Keratinocyte (primary cell): ENCODE data around the gene DCTD. TPM values are rescaled to one million over a fixed set of nuclear protein-coding genes. Genes with fewer than 3 reads are reported as not detected.

Experiments used
- DNase-seq: peaks from one replicate; pipeline ENCODE4 v3.0.0-alpha.2; 2011; ENCODE audit warnings: low read depth, missing footprints, low spot score
- FAIRE-seq: peaks from 2 replicates; lab custom pipeline; 2011; peaks lifted over from hg19 to GRCh38; lab: Jason Lieb, UNC
- H2AFZ ChIP-seq: 2 replicates; pipeline ENCODE4 v1.6.0; 2012; ENCODE audit warnings: low read length, control low read depth, inconsistent platforms; ENCODE audit not compliant: control insufficient read depth
- H3K27ac ChIP-seq: 2 replicates; pipeline ENCODE4 v1.5.1; 2011; ENCODE audit warnings: low read length; ENCODE audit not compliant: control insufficient read depth, insufficient read depth
- H3K27me3 ChIP-seq: 3 replicates; pipeline ENCODE4 v1.6.0; 2011; ENCODE audit warnings: low read length; ENCODE audit not compliant: control insufficient read depth, insufficient read depth; ENCODE audit errors: extremely low read depth
- H3K36me3 ChIP-seq, 2 experiments: 2 replicates in 1 of 2; 3 replicates in 1 of 2; pipeline ENCODE4 v1.5.1; 2011; ENCODE audit warnings: low read length in 2 of 2, mild to moderate bottlenecking in 1 of 2; ENCODE audit not compliant: control insufficient read depth in 2 of 2, insufficient read depth in 2 of 2; ENCODE audit errors: extremely low read depth in 1 of 2
- H3K4me1 ChIP-seq: 3 replicates; pipeline ENCODE4 v1.5.1; 2011; ENCODE audit warnings: low read length; ENCODE audit not compliant: control insufficient read depth, insufficient read depth; ENCODE audit errors: extremely low read depth
- H3K4me2 ChIP-seq: 3 replicates; pipeline ENCODE4 v1.6.0; 2011; ENCODE audit warnings: low read depth, low read length; ENCODE audit not compliant: control insufficient read depth, insufficient read depth; ENCODE audit errors: extremely low read depth
- H3K4me3 ChIP-seq, 3 experiments: fragments of 200-600 bp in 1 of 3; sonication (generic) in 1 of 3; 2 replicates in 2 of 3; 3 replicates in 1 of 3; pipeline ENCODE4 v1.5.1; 2011 to 2016; ENCODE audit warnings: low read length in 3 of 3, mild to moderate bottlenecking in 3 of 3, control low read depth in 2 of 3, inconsistent platforms in 1 of 3, low read depth in 1 of 3, mixed read lengths in 1 of 3, mixed run types in 1 of 3, moderate library complexity in 1 of 3; ENCODE audit not compliant: control insufficient read depth in 2 of 3, insufficient read depth in 2 of 3; ENCODE audit errors: extremely low read depth in 1 of 3
- H3K79me2 ChIP-seq: 2 replicates; pipeline ENCODE4 v1.6.0; 2012; ENCODE audit warnings: low read length; ENCODE audit not compliant: control insufficient read depth, insufficient read depth
- H3K9ac ChIP-seq: 3 replicates; pipeline ENCODE4 v1.6.0; 2011; ENCODE audit warnings: low read length; ENCODE audit not compliant: control insufficient read depth, insufficient read depth; ENCODE audit errors: extremely low read depth
- H3K9me1 ChIP-seq: 3 replicates; pipeline ENCODE4 v1.6.0; 2011; ENCODE audit warnings: low read length; ENCODE audit not compliant: control insufficient read depth, insufficient read depth; ENCODE audit errors: extremely low read depth
- H3K9me3 ChIP-seq: 2 replicates; pipeline ENCODE4 v1.5.1; 2012; ENCODE audit warnings: low read depth, low read length; ENCODE audit not compliant: control insufficient read depth
- H4K20me1 ChIP-seq: 3 replicates; pipeline ENCODE4 v1.6.0; 2011; ENCODE audit warnings: low read length; ENCODE audit not compliant: control insufficient read depth, insufficient read depth; ENCODE audit errors: extremely low read depth
- CTCF ChIP-seq, 3 experiments: IDR thresholded peaks in 1 of 3; conservative IDR thresholded peaks in 1 of 3; optimal IDR thresholded peaks in 1 of 3; 2 replicates in 2 of 3; 3 replicates in 1 of 3; pipeline versions ENCODE3 to v1.5.1; 2011; ENCODE audit warnings: low read length in 3 of 3, mild to moderate bottlenecking in 3 of 3, moderate library complexity in 2 of 3, control low read depth in 1 of 3, inconsistent platforms in 1 of 3; ENCODE audit not compliant: insufficient read depth in 2 of 3; ENCODE audit errors: extremely low read depth in 1 of 3
- EZH2 ChIP-seq: IDR thresholded peaks from one replicate; pipeline ENCODE4 v1.6.1; 2012; ENCODE audit warnings: inconsistent platforms, mild to moderate bottlenecking, low read length, moderate library complexity
- dilution Hi-C: fragments of 300-500 bp; cut with MboI; formaldehyde crosslinking; loops from one replicate; pipeline ENCODE4 v1.7.0; 2020; ENCODE audit warnings: low sequenced_read_pairs; ENCODE audit not compliant: extremely low pct_ligation_motif_present
- polyA plus RNA-seq, 5 experiments: library from polyadenylated mRNA; depleted of rRNA in 3 of 5; stranded (reverse) in 3 of 5; stranded (forward) in 1 of 5; unstranded in 1 of 5; fragments of >200 nt; gene quantifications; 1 replicate in 1 of 5; 2 replicates in 3 of 5; 3 replicates in 1 of 5; pipeline versions ENCODE4 v1.2.1 to v1.2.3, GENCODE V29; 2011 to 2012; ENCODE audit warnings: missing spikeins in 2 of 5, low read depth in 1 of 5, low replicate concordance in 1 of 5

DCTD gene
- polyA plus RNA-seq, 1 donor (not counting 4 experiments of a cell fraction or from before 2014, with no cell fraction given) = 119 TPM

DNA sequence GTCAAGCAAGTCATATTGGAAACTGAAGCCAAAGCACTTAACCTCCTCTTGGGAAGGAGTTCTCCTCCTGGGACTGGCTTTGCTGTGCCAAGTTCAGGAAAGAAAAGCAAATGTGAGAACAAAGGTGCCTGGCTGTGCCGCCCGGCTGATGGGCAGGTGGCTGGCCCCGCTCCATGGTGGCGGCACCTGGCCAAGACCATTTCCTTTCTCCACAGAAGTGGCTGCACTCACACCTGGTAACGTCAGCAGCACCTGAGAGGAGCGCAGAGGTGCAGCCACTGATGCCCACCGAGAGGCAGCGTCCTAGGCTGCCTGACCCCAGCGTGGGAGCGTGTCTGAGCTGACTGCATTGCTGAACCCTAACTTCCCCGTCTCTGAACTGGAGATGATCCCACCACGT lies 54.3 kb downstream of the DCTD start:
- peaks cover 13% of the 10 kb centered on the region for H3K4me1 ChIP-seq
- H3K79me2 ChIP-seq = no peaks in the 10 kb centered on the region
- H4K20me1 ChIP-seq = no peaks in the 10 kb centered on the region
- H3K9me3 ChIP-seq = no peaks in the 10 kb centered on the region
- H3K4me2 ChIP-seq = peak overlapping the region; percentile 82
- no peaks in the 10 kb centered on the region for H3K27me3 ChIP-seq
- H3K36me3 ChIP-seq = no peaks in the 10 kb centered on the region
- H3K27ac ChIP-seq = no peak overlapping the region
- H3K4me3 ChIP-seq = no peak overlapping the region
- no peak overlapping the region for H3K9ac ChIP-seq
- TF ChIP-seq EZH2 = no peak
- no peak for TF ChIP-seq CTCF (optimal IDR thresholded peaks at IDR 0.05 in 1 of 3, IDR thresholded peaks at IDR 0.05 in 1 of 3, conservative IDR thresholded peaks at IDR 0.05 in 1 of 3; ENCODE audit: extremely low read depth in 1 of 3, insufficient read depth in 2 of 3, low read length in 3 of 3)
- peak overlapping the region; percentile 81 for H2AFZ ChIP-seq
- dilution Hi-C loops = no loop called here
- no peak for DNase-seq
- H3K9me1 ChIP-seq = no peaks in the 10 kb centered on the region
- no peak for FAIRE-seq

- no peaks in the 10 kb centered on the region for H3K9me3 ChIP-seq
- peak; percentile 20 to 28 (median 27) for TF ChIP-seq CTCF (optimal IDR thresholded peaks at IDR 0.05 in 1 of 3, IDR thresholded peaks at IDR 0.05 in 1 of 3, conservative IDR thresholded peaks at IDR 0.05 in 1 of 3; ENCODE audit: extremely low read depth in 1 of 3, insufficient read depth in 2 of 3, low read length in 3 of 3)
- TF ChIP-seq EZH2 = no peak
- peaks cover 13% of the 10 kb centered on the region for H3K4me1 ChIP-seq
- no peaks in the 10 kb centered on the region for H3K9me1 ChIP-seq
- H3K36me3 ChIP-seq = no peaks in the 10 kb centered on the region
- dilution Hi-C loops = no loop called here
- no peak overlapping the region for H2AFZ ChIP-seq
- H3K79me2 ChIP-seq = no peaks in the 10 kb centered on the region
- no peak overlapping the region for H3K4me3 ChIP-seq
- H3K27ac ChIP-seq = no peak overlapping the region
- H4K20me1 ChIP-seq = no peaks in the 10 kb centered on the region
- peak overlapping the region; percentile 82 for H3K4me2 ChIP-seq
- DNase-seq = no peak
- H3K27me3 ChIP-seq = no peaks in the 10 kb centered on the region
- no peak overlapping the region for H3K9ac ChIP-seq
- FAIRE-seq = peak; percentile 39
Measured at GRCh38 chr4:182862141-182862875, 54.9 kb downstream of the DCTD start.
